Activated CD4-positive, alpha-beta T cell treated with anti-CD3 and anti-CD28 coated beads, Interleukin-2, Interleukin-4, amounts not matched to agents 100 ng/mL and 50 ng/mL, durations not matched to agents 16 hours and 8 hours (primary cell): ENCODE data around the gene MORN5.

Source experiments
- DNase-seq: peaks from one replicate; pipeline ENCODE4 v3.0.0-alpha.2; 2020; ENCODE audit warnings: low spot score

MORN5 gene

DNA sequence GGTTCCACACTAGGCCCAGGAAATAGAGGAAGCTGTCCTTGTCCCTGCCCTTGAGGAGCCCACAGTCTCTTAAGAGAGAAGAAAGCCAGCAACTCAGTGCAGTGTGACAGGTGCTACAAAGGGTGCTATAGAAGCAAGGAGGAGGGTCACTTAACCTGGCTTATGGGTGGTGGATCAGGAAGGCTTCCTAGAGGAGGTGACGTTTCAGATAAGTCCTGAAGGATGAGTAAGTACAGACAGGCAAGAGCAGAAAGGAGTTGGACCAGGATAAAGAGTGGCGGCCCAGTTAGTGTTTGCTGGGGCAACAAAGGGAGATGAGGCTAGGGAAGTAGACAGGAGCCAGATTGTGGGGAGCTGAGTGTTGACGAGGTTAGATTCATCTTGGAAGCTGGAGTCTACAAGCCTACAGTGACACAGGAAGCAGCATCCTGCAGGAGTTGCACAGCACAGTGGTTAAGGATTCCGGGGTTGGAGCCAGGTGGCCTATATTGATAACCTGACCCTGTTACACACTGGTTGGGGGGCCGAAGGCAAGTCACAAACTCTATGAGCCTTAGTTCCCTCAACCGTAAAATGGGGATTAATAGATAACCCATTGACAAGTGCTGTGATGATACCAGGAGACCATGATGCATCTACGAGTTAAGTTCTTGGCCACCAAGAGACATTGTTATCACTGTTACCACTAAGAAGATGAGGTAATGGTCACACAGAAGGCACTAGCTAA lies 74.5 kb downstream of the MORN5 start:
- DNase-seq: no peak

GRCh38 chr9:122236681-122237080 lies 77.0 kb downstream of the MORN5 start:
- no peak for DNase-seq

DNA sequence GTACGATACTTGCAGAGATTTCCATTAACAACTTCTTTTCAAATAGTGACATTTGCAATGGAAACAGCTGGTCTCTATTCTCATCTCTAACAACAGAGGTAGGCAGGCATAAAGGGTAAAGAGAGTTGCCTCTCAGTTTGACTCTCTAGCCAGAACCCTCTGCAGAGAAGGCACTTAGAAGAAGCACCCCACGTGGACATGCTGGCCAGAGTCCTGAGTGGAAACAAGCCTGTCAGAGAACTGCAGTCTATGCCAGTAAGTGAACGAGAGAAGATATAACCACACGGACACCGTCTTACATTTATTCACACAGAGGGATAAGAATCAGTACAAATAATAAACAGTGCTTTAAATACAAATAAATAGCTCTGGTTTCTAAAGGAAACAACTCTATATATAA lies 80.0 kb downstream of the MORN5 start:
- no peak for DNase-seq

DNA sequence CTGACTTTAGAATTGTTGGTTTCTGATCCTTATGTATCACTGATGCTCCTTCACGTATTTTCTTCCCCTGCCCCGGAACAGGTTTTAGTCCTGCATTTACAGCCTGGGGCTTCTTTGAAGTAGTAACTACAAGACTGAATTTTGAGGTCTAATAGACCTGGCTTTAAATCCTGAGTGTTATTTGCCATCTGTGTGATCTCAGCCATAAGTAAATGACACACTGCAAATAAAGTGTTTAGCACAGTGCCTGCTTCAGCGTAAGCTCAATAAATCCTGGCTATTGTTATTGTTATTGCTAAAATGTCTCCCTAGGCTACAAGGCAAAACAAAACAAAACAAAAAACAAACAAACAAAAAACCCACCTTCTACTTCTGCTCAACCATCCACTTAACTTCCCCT lies 84.6 kb downstream of the MORN5 start:
- DNase-seq: no peak

- no peak for DNase-seq
These were observed 87.0 kb downstream of the MORN5 start for GRCh38 chr9:122246666-122247065.

- no peak for DNase-seq
These were observed 88.7 kb downstream of the MORN5 start for GRCh38 chr9:122248448-122248865.
